GM12891 (cell line): ENCODE measurements around the gene IQCK.

Source experiments
- DNase-seq: peaks from one replicate; pipeline ENCODE4 v3.0.0; 2011; ENCODE audit warnings: low spot score; ENCODE audit not compliant: insufficient read length
- FAIRE-seq: peaks from 2 replicates; lab custom pipeline; 2011; peaks lifted over from hg19 to GRCh38; lab: Jason Lieb, UNC
- PAX5 ChIP-seq: IDR thresholded peaks from 2 replicates; pipeline ENCODE4 v1.6.1; 2011; ENCODE audit warnings: low read length, moderate library complexity, mild to moderate bottlenecking; ENCODE audit not compliant: insufficient read depth, severe bottlenecking
- POLR2A ChIP-seq: IDR thresholded peaks from 2 replicates; pipeline ENCODE4 v1.6.1; 2011; ENCODE audit warnings: low read depth, low read length, control low read depth
- POLR2AphosphoS5 ChIP-seq: IDR thresholded peaks from 2 replicates; pipeline ENCODE4 v1.6.1; 2011; ENCODE audit warnings: low read depth, low read length, control low read depth
- POU2F2 ChIP-seq: IDR thresholded peaks from 2 replicates; pipeline ENCODE4 v1.6.1; 2011; ENCODE audit warnings: low read depth, mild to moderate bottlenecking, control low read depth, low read length, moderate library complexity
- SPI1 ChIP-seq: IDR thresholded peaks from 2 replicates; pipeline ENCODE4 v1.6.1; 2011; ENCODE audit warnings: low read depth, low read length, control low read depth
- TAF1 ChIP-seq: IDR thresholded peaks from 2 replicates; pipeline ENCODE4 v1.6.1; 2011; ENCODE audit warnings: low read depth, low read length, control low read depth

Gene IQCK

DNA sequence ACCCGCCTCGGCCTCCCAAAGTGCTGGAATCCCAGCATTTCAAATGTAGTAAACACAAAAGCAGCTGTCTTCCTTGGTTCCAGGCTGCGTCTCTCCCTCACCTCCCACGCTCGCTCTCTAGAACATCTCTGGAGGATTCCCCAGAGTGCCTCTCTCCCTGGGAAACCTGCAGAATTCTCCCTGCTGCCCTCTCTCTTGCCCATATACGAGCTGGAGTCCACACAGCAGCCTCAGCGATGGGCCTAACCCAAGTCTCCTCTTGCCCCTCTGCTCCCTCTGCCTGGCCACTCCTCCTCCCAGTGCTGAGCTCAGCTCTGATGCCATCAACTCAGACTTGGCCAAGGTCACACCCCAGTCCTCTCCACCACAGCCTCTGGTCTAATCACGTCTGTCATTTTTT is 156.0 kb downstream of the IQCK start:
- FAIRE-seq (no peak), DNase-seq (no peak)

DNA sequence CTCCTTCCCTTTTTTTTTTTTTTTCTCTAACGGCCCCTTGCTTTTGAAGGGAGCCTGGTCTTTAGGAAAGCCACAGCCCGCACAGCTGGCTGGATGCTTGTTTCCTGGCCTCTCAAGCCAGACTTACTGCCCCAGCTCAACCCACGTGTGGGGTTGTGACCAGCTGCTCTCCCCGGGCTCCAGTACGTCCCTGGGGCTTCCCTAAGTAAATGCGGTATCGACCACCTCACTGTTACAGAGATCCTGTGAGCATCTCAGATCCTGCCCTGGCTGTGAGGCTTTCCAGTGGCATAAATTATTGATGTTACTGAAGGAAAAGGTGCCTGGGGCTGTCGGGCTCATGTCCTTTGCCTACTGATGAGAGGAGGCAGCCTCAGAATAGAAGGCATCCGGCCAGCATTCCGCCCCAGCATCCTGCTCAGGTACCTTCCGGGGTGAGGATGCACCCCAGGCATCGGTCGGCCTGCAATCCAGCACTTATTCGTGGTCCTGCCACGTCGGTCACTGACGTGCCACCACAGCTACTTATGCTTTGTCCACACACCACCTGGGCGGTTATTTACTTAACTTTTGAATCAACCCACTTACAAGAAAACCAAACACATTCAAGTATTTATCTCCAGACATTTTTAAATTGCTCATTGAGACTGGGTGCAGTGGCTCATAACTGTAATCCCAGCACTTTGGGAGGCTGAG is 156.9 kb downstream of the IQCK start:
- DNase-seq, result no peak
- no peak for FAIRE-seq
- no peak for TF ChIP-seq SPI1
- no peak for TF ChIP-seq POLR2A
- no peak for TF ChIP-seq PAX5

More for the DNA sequence above, 156.0 kb downstream of the IQCK start:
- TF ChIP-seq SPI1 (no peak), TAF1 (no peak), POU2F2 (no peak), POLR2AphosphoS5 (no peak), PAX5 (no peak), POLR2A (no peak)

DNA sequence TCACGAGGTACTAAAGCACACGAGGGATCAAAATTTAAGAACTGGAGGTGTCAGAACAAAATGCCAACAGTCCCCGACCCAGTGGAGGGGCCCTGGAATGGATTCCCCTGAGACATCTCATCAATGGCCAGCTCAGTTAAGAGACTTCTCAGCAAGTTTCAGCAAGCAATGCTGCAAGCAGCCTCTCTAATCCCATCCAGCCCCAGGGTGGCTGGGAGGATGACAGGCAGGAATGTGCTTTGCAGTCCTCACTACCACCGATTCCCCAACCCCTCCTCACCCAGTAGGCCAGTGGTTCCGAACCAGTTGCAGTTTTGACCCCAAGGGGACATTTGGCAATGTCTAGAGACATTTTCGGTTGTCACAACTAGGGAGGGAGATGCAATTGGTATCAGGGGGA is 157.8 kb downstream of the IQCK start:
- FAIRE-seq, result no peak
- TF ChIP-seq SPI1 (no peak), POLR2A (no peak), POU2F2 (no peak), POLR2AphosphoS5 (no peak), TAF1 (no peak), PAX5 (no peak)

DNA sequence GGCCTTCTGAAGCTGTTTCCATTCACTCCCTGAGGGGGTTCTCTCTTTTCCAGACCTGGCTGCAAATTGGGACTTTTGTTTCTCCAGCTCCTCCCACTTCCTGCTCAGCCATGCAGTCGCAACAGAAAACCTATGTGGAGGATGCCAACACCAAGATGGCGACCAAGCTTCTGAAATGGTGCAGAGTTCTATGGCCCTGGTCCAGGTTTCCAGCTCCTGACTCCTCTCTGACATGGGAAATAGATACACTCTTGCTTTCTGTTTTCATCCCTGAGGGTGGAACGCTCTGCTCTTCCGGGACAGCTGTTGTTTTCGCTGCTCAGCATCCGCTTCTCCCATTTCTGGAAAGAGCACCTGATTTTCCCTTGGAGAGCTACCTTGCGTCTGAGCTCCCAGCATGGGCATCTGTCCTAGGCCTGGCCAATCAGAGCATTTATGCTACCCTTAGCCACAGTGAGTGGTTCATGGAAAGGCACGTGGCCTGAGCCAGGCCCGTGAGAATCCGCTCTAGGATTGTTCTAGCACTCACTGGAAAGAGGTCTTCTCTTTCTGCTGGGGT is 158.5 kb downstream of the IQCK start:
- no peak for FAIRE-seq
- TF ChIP-seq TAF1, result no peak
- no peak for TF ChIP-seq POLR2AphosphoS5
- TF ChIP-seq POU2F2, result no peak
- TF ChIP-seq POLR2A, result no peak

More for the DNA sequence above, 157.8 kb downstream of the IQCK start:
- DNase-seq, result no peak

DNA sequence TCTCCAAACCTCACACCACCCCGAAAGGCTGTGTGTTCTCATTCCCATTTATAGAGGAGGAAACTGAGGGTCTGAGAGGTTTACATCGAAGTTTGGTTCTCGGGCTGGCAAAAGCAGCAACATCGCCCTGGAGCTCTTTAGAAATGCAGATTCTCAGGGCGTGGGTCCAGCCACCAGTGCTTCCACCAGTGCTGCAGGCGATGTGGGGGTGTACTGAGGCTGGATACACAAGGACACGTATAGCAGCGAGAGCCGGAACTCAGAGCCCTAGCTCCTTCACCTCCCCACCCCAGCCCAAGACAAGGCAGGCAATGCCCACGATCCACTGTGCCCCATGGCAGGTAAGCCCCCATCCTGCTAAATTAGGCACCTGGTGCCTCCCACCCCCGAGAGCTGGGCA is 160.7 kb downstream of the IQCK start:
- TF ChIP-seq PAX5, result no peak
- no peak for TF ChIP-seq SPI1
- TF ChIP-seq POU2F2, result no peak
- TF ChIP-seq POLR2A, result no peak
- FAIRE-seq (no peak), DNase-seq (no peak)

More for the DNA sequence above, 158.5 kb downstream of the IQCK start:
- no peak for DNase-seq

DNA sequence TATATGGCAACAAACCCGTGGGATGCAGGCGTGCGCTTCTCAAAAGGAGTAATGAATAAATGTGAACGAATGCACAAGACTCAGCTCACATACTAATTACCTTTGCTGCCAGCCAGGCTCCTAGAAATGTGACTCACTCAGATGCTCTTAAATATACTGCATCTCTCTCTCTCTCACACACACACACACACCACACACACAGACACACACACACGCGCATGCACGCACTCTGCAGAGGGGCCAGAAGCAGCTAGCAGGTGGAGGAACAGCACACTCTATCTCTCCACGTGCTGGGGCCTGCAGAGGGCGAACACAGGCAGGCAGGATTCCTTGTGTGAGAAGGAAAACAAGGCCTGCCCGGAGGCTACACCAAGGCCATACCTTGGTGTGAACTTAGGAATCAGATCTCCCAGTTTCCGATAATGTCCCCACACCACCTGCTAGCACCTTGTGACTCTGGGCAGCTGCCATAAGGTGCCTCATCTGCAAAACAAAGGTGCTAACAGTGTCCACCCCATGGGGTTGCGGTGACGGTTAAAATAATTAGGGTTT is 161.2 kb downstream of the IQCK start:
- DNase-seq (no peak), FAIRE-seq (no peak)
- TF ChIP-seq POLR2A (no peak), POLR2AphosphoS5 (no peak), PAX5 (no peak)

DNA sequence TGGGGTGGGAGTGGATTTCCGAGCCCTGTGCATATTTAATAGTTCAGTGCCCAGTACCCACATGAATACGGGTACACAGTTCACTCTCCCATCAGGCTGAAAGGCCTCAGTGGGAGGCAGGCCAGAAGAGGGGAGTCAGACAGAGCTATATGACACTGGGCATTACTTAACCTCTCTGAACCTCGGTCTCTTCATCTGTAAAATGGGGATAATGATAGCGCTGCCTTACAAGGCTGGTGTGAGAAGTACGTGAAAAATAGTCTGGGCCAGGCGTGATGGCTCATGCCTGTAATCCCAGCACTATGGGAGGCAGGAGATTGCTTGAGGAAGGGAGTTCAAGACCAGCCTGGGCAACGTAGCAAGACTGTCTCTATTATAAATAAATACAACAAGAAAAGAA is 163.0 kb downstream of the IQCK start:
- FAIRE-seq (no peak), DNase-seq (no peak)
- TF ChIP-seq POLR2A (no peak), TAF1 (no peak), PAX5 (no peak)

DNA sequence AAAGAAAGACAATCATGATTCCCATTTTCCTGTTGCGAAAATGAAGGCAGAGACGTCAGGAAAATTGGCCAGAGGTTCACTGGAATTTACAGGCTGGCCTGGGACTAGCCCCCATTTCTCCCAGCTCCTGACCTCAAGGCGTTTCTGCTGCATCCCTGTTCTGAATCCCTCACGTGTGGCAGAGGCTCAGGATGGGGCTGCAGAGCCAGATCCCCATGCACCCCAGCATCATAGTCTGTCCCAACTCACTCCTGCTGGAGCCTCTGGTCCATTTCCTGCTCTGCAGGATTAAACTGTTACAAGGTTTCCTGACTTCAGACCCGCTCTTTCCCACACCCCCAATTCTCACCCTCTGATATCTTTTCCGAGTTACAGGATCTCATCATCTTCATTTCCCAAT is 163.7 kb downstream of the IQCK start:
- FAIRE-seq (no peak), DNase-seq (no peak)
- no peak for TF ChIP-seq PAX5
- TF ChIP-seq POLR2AphosphoS5, result no peak
- no peak for TF ChIP-seq POU2F2
- no peak for TF ChIP-seq TAF1
- no peak for TF ChIP-seq POLR2A
- no peak for TF ChIP-seq SPI1

DNA sequence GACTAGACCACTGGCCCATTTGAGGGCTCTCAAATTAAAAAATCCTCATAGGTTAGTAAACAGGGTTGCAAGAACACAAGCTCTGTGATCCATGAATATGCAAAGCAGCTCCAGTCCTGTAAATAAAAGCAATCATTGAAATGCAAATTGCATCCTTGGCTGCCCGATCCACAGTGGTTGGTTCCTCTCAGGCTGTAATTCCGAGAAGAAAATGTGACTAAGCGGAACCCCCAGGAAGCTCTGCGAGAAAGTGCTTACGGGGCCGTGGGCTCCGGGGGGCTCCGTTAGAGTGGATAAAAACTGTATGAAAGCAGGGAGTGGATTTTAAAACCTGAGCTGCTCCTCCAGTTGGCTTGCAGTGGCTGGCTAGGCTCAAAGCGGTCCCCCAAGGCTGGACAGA is 164.1 kb downstream of the IQCK start:
- no peak for DNase-seq
- no peak for FAIRE-seq
- TF ChIP-seq POU2F2 (no peak), TAF1 (no peak), POLR2A (no peak), PAX5 (no peak), SPI1 (no peak), POLR2AphosphoS5 (no peak)

DNA sequence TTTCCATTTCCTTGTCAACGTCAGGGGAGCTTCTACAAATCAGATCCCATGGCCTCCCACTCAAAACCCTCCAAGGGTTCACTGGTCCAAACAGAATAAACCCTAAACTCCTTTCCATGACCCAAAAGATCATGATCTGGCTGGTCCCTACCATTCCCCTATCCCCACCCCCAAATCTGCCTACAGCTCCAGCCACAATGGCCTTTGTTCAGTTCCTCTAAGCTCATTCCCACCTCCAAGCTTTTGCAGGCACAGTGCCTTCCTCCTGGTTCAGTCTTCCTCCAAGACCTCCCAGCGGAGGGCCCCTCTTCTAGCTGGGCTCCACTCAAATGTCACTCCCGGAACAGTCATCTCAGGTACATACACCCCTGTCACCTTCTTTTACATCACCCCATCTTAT is 164.6 kb downstream of the IQCK start:
- FAIRE-seq, result no peak
- DNase-seq, result no peak
- TF ChIP-seq POU2F2 (no peak), PAX5 (no peak), POLR2A (no peak), TAF1 (no peak)

DNA sequence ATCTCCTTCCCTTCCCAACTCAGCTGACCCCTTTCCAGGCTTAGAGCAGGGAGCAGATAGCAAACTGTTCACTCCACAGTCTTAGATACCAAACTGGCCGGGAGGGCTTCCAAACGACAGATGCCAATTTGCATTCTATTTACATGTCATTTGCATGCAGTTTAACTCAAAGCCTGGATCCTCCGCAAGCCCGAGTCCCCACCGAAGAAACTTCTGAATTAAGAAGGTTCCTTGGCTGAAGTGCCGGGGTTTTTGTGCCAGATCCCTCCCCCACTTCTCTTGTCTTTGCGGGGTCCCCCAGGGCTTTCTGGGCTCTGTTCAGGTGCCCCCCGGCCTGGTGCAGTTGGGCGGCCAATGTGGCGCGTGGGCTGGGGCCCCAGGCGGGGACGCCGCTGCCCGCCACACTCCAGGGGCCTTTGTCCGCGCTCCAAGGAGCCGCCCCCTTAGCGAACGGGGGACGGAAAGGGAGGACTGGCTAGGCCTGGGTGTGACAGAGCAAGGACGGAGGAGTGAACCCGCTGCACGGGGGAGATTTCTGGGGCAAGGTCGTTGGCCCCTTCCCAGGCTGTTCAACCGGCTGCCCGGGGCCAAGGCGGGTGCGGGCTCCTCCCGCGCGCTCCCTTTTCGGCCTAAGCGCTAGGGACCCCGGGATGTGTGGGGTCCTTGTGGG is 165.4 kb downstream of the IQCK start:
- DNase-seq (no peak), FAIRE-seq (no peak)
- TF ChIP-seq PAX5 (no peak), SPI1 (no peak), POLR2A (no peak), TAF1 (no peak), POU2F2 (no peak; the same call in 1 of the 2 replicates), POLR2AphosphoS5 (no peak)
